AG10803 (cell line): ENCODE results near the gene ZNF619.
A peak's percentile ranks its signal among the peaks of the same experiment; 100 is the strongest.

ENCODE experiments used
- DNase-seq: peaks from one replicate; pipeline ENCODE4 v3.0.0; 2010; ENCODE audit warnings: low read depth
- H3K4me3 ChIP-seq: 2 replicates; pipeline ENCODE4 v1.5.1; 2011; ENCODE audit warnings: mild to moderate bottlenecking, low read length, control low read depth
- CTCF ChIP-seq: conservative IDR thresholded peaks from 2 replicates; pipeline ENCODE4 v1.5.1; 2011; ENCODE audit warnings: mild to moderate bottlenecking, low read length, control low read depth, inconsistent platforms

Gene ZNF619

GRCh38 chr3:40452057-40452456 is 24.9 kb upstream of the ZNF619 start:
- DNase-seq, result no peak
- H3K4me3 ChIP-seq, result peak overlapping the region; percentile 93
- no peak for TF ChIP-seq CTCF

GRCh38 chr3:40452562-40452875 is 24.4 kb upstream of the ZNF619 start:
- H3K4me3 ChIP-seq, result peak overlapping the region; percentile 93
- TF ChIP-seq CTCF, result no peak

GRCh38 chr3:40452876-40453730 is 23.8 kb upstream of the ZNF619 start:
- H3K4me3 ChIP-seq, result peak overlapping the region; percentile 93
- TF ChIP-seq CTCF, result no peak
- DNase-seq, result peak; percentile 98

More at GRCh38 chr3:40452562-40452875, 24.4 kb upstream of the ZNF619 start:
- DNase-seq, result no peak

- no peak for DNase-seq
- H3K4me3 ChIP-seq, result peak overlapping the region; percentile 93
- TF ChIP-seq CTCF, result no peak
Observed at GRCh38 chr3:40453933-40454332, 23.0 kb upstream of the ZNF619 start.

DNA sequence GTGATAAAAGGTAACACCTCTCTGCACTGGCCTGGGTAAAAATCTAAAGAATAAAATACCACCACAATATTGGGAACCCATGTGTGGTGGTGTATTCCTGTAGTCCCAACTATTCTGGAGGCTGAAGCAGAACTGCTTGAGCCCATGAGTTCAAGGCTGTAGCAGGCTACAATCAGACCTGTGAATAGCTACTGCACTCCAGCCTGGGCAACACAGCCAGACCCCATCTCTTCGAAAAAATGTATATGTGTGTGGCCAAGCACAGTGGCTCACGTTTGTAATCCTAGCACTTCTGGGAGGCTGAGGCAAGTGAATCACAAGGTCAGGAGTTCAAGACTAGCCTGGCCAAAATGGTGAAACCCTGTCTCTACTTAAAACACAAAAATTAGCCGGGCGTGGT is 21.6 kb upstream of the ZNF619 start:
- TF ChIP-seq CTCF, result no peak
- no peak for DNase-seq
- no peak overlapping the region for H3K4me3 ChIP-seq

- H3K4me3 ChIP-seq, result peak overlapping the region; percentile 93
- no peak for TF ChIP-seq CTCF
- DNase-seq, result no peak
Observed at GRCh38 chr3:40456279-40456939, 20.5 kb upstream of the ZNF619 start.
